H9 (cell line): Measurements from ENCODE around the gene FKBP4. TPM values are rescaled to one million over a fixed set of nuclear protein-coding genes. Genes with fewer than 3 reads are reported as not detected.
A peak's percentile ranks its signal among the peaks of the same experiment; 100 is the strongest.

Experiments used
- DNase-seq: peaks from one replicate; pipeline ENCODE4 v3.0.0-alpha.2; 2017
- H2AFZ ChIP-seq: one replicate; pipeline ENCODE4 v1.6.1; 2013; ENCODE audit warnings: mild to moderate bottlenecking, low read length, control low read depth, moderate library complexity
- H2AK5ac ChIP-seq: 2 replicates; pipeline ENCODE4 v1.6.1; 2013; ENCODE audit warnings: low read length, control low read depth, mixed read lengths; ENCODE audit not compliant: insufficient read length
- H2BK120ac ChIP-seq: one replicate; pipeline ENCODE4 v1.6.1; 2013; ENCODE audit warnings: low read depth, mild to moderate bottlenecking, low read length, control low read depth, inconsistent platforms; ENCODE audit not compliant: poor library complexity, severe bottlenecking
- H2BK12ac ChIP-seq: 2 replicates; pipeline ENCODE4 v1.6.1; 2013; ENCODE audit warnings: low read length, control low read depth, mixed read lengths, low read depth; ENCODE audit not compliant: insufficient read length
- H2BK15ac ChIP-seq: 2 replicates; pipeline ENCODE4 v1.6.1; 2013; ENCODE audit warnings: low read depth, low read length, control low read depth
- H2BK20ac ChIP-seq: one replicate; pipeline ENCODE4 v1.6.1; 2013; ENCODE audit warnings: low read depth, mild to moderate bottlenecking, low read length, control low read depth, inconsistent platforms; ENCODE audit not compliant: poor library complexity, severe bottlenecking
- H2BK5ac ChIP-seq: 2 replicates; pipeline ENCODE4 v1.6.1; 2013; ENCODE audit warnings: low read length, control low read depth, mixed read lengths; ENCODE audit not compliant: insufficient read length
- H3K14ac ChIP-seq: 2 replicates; pipeline ENCODE4 v1.6.1; 2013; ENCODE audit warnings: low read length, control low read depth; ENCODE audit not compliant: insufficient read depth
- H3K18ac ChIP-seq: 2 replicates; pipeline ENCODE4 v1.6.1; 2013; ENCODE audit warnings: low read depth, mild to moderate bottlenecking, mixed read lengths, low read length, control low read depth; ENCODE audit not compliant: insufficient read length
- H3K23ac ChIP-seq: 2 replicates; pipeline ENCODE4 v1.6.1; 2013; ENCODE audit warnings: low read length, control low read depth, mixed read lengths, low read depth; ENCODE audit not compliant: insufficient read length
- H3K23me2 ChIP-seq: 2 replicates; pipeline ENCODE4 v1.6.1; 2013; ENCODE audit warnings: low read depth, mild to moderate bottlenecking, mixed read lengths, low read length, control low read depth; ENCODE audit not compliant: insufficient read length, poor library complexity, severe bottlenecking
- H3K27ac ChIP-seq: 2 replicates; pipeline ENCODE4 v1.5.1; 2013; ENCODE audit warnings: low read length, control low read depth, mixed read lengths, low read depth; ENCODE audit not compliant: insufficient read length
- H3K27me3 ChIP-seq: 2 replicates; pipeline ENCODE4 v1.6.1; 2013; ENCODE audit warnings: low read length, control low read depth, inconsistent platforms; ENCODE audit not compliant: insufficient read depth
- H3K4ac ChIP-seq: 2 replicates; pipeline ENCODE4 v1.6.1; 2013; ENCODE audit warnings: low read depth, mild to moderate bottlenecking, control low read depth, inconsistent platforms, low read length, moderate library complexity
- H3K4me1 ChIP-seq: 2 replicates; pipeline ENCODE4 v1.6.1; 2013; ENCODE audit warnings: low read length, control low read depth, inconsistent platforms; ENCODE audit not compliant: insufficient read depth
- H3K4me2 ChIP-seq: 2 replicates; pipeline ENCODE4 v1.6.1; 2013; ENCODE audit warnings: low read length, control low read depth, mixed read lengths; ENCODE audit not compliant: insufficient read length, insufficient read depth
- H3K56ac ChIP-seq: 2 replicates; pipeline ENCODE4 v1.6.1; 2013; ENCODE audit warnings: low read depth, mild to moderate bottlenecking, mixed read lengths, low read length, control low read depth; ENCODE audit not compliant: insufficient read length
- H3K79me1 ChIP-seq: 2 replicates; pipeline ENCODE4 v1.6.1; 2013; ENCODE audit warnings: low read depth, mild to moderate bottlenecking, moderate library complexity, low read length, control low read depth, inconsistent platforms; ENCODE audit not compliant: insufficient read depth, poor library complexity, severe bottlenecking
- H3K79me2 ChIP-seq: 2 replicates; pipeline ENCODE4 v1.6.1; 2013; ENCODE audit warnings: low read length, control low read depth, inconsistent platforms; ENCODE audit not compliant: insufficient read depth
- H3K9ac ChIP-seq: 2 replicates; pipeline ENCODE4 v1.6.1; 2013; ENCODE audit warnings: low read length, control low read depth, mixed read lengths; ENCODE audit not compliant: insufficient read length; ENCODE audit errors: extremely low read depth
- H3K9me3 ChIP-seq: one replicate; pipeline ENCODE4 v1.6.1; 2013; ENCODE audit warnings: low read depth, low read length, inconsistent platforms; ENCODE audit not compliant: control insufficient read depth
- H3T11ph ChIP-seq: one replicate; pipeline ENCODE4 v1.6.1; 2013; ENCODE audit warnings: mild to moderate bottlenecking, low read length, control low read depth, inconsistent platforms
- H4K20me1 ChIP-seq: one replicate; pipeline ENCODE4 v1.6.1; 2013; ENCODE audit not compliant: control insufficient read depth, insufficient read length, insufficient read depth
- H4K5ac ChIP-seq: 2 replicates; pipeline ENCODE4 v1.6.1; 2013; ENCODE audit warnings: low read depth, mild to moderate bottlenecking, mixed read lengths, low read length, control low read depth; ENCODE audit not compliant: insufficient read length
- H4K8ac ChIP-seq: replicated peaks from 2 replicates; pipeline ENCODE4 v1.6.1; 2013; ENCODE audit warnings: low read length, control low read depth, mixed read lengths, low read depth; ENCODE audit not compliant: insufficient read length
- H4K91ac ChIP-seq: 2 replicates; pipeline ENCODE4 v1.6.1; 2013; ENCODE audit warnings: low read depth, mild to moderate bottlenecking, moderate library complexity, mixed read lengths, low read length, control low read depth; ENCODE audit not compliant: insufficient read length
- H3K27ac Mint-ChIP-seq, 3 experiments: 2 replicates in 2 of 3; 3 replicates in 1 of 3; pipeline ENCODE4 v1.8.0; 2020 to 2021; ENCODE audit warnings: mixed read lengths in 3 of 3, mild to moderate bottlenecking in 1 of 3, moderate library complexity in 1 of 3
- H3K27me3 Mint-ChIP-seq: 2 replicates; pipeline ENCODE4 v1.8.0; 2021; ENCODE audit warnings: low read depth, mild to moderate bottlenecking, moderate library complexity, mixed read lengths
- H3K36me3 Mint-ChIP-seq, 3 experiments: 2 replicates in 2 of 3; 3 replicates in 1 of 3; pipeline ENCODE4 v1.8.0; 2020 to 2021; ENCODE audit warnings: low read depth in 3 of 3, mixed read lengths in 3 of 3; ENCODE audit not compliant: insufficient read depth in 1 of 3
- H3K4me1 Mint-ChIP-seq, 2 experiments: 2 replicates each; pipeline ENCODE4 v1.8.0; 2020; ENCODE audit warnings: mixed read lengths in 2 of 2
- H3K4me3 Mint-ChIP-seq, 2 experiments: 2 replicates in 1 of 2; 3 replicates in 1 of 2; pipeline ENCODE4 v1.8.0; 2020 to 2021; ENCODE audit warnings: mild to moderate bottlenecking in 2 of 2, mixed read lengths in 2 of 2, moderate library complexity in 1 of 2
- H3K9me3 Mint-ChIP-seq, 2 experiments: 2 replicates in 1 of 2; 3 replicates in 1 of 2; pipeline ENCODE4 v1.8.0; 2020; ENCODE audit warnings: mild to moderate bottlenecking in 2 of 2, mixed read lengths in 2 of 2, moderate library complexity in 1 of 2
- CTCF ChIP-seq: fragments of 200-600 bp; sonication (generic); conservative IDR thresholded peaks from 3 replicates; pipeline ENCODE4 v1.8.0; 2021; ENCODE audit warnings: antibody characterized with exemption, mild to moderate bottlenecking
- WGBS: extraction: QIAGEN DNeasy Blood & Tissue Kit; methylation state at CpG from one replicate; pipeline ENCODE4 v1.1.7; 2013; ENCODE audit warnings: missing lambda C conversion rate, low lambda C conversion rate, mixed read lengths; ENCODE audit not compliant: insufficient read length; ENCODE audit errors: extremely low coverage; 5-methylcytosine and 5-hydroxymethylcytosine counted together
- total RNA-seq: library from RNA; stranded (reverse); gene quantifications from 2 replicates; pipeline ENCODE4 v1.2.1, GENCODE V29; 2021

The FKBP4 gene
- total RNA-seq, 1 experiment from 2014 or later: 221 TPM

- no peak overlapping the region for H4K91ac ChIP-seq
- Mint-ChIP-seq H3K27me3 (peaks cover 11% of the 10 kb centered on the region), H3K4me1 (peaks cover 31 to 35% of the 10 kb centered on the region in 2 experiments), H3K4me3 (no peak overlapping the region), H3K27ac (peak overlapping the region in 2 of 3 experiments; percentile 15 to 24; a peak in 1 of 7 replicates), H3K36me3 (no peaks in the 10 kb centered on the region), H3K9me3 (no peaks in the 10 kb centered on the region)
- no peaks in the 10 kb centered on the region for H3K9me3 ChIP-seq
- H2BK15ac ChIP-seq: no peak overlapping the region
- H3K4me1 ChIP-seq: peaks cover 17% of the 10 kb centered on the region; the same call in 1 of the 2 replicates
- H3K27me3 ChIP-seq: no peaks in the 10 kb centered on the region
- H3K9ac ChIP-seq: no peak overlapping the region
- H4K5ac ChIP-seq: no peak overlapping the region
- H2BK120ac ChIP-seq: no peak overlapping the region
- no peaks in the 10 kb centered on the region for H3K23me2 ChIP-seq
- H3T11ph ChIP-seq: no peak overlapping the region
- no peaks in the 10 kb centered on the region for H3K79me2 ChIP-seq
- no peaks in the 10 kb centered on the region for H4K20me1 ChIP-seq
- no peak overlapping the region for H2AFZ ChIP-seq
- no peaks in the 10 kb centered on the region for H3K79me1 ChIP-seq
- H3K27ac ChIP-seq: no peak overlapping the region
- no peak overlapping the region for H2BK12ac ChIP-seq
- DNase-seq: peak; percentile 60
- no peak overlapping the region for H3K4ac ChIP-seq
- H3K14ac ChIP-seq: no peak overlapping the region
- no peak overlapping the region for H3K18ac ChIP-seq
- peak overlapping the region; percentile 2 for H3K4me2 ChIP-seq
- H2BK5ac ChIP-seq: no peak overlapping the region
- no peak overlapping the region for H3K23ac ChIP-seq
- no peak overlapping the region for H2AK5ac ChIP-seq
- WGBS: no CpG with 5 or more reads among the region's 4 CpGs
- no peak overlapping the region for H4K8ac ChIP-seq
- H2BK20ac ChIP-seq: no peak overlapping the region
- TF ChIP-seq CTCF: no peak
- H3K56ac ChIP-seq: no peak overlapping the region
Measured at GRCh38 chr12:2779281-2779680, 15.5 kb upstream of the FKBP4 start.
